Limb (tissue), 2 donors: ENCODE results near the gene NUP43.
"Not testable (repeated sequence)": the region's sequence is repeated elsewhere in the genome, so short reads cannot be mapped to it uniquely, and the experiment has no call there.

Source experiments
- DNase-seq, 2 donors: peaks; one replicate each; pipeline ENCODE4 v3.0.0-alpha.2; 2016; ENCODE audit errors: extremely low spot score in 2 of 2

NUP43 gene

GRCh38 chr6:149746147-149746946 lies at the start of gene NUP43:
TSS of gene NUP43 (minus strand) at chr6:149746529. CDS start at chr6:149746495, 34 bp downstream.
- DNase-seq: peak; percentile 93 to 95

GRCh38 chr6:149783551-149783950 lies 37.2 kb upstream of the NUP43 start:
- DNase-seq: no peak

GRCh38 chr6:149782337-149782736 lies 36.0 kb upstream of the NUP43 start:
- no peak for DNase-seq

- no peak for DNase-seq
Observed at GRCh38 chr6:149781715-149782114, 35.4 kb upstream of the NUP43 start.

GRCh38 chr6:149779644-149779963 lies 33.3 kb upstream of the NUP43 start:
- no peak for DNase-seq

GRCh38 chr6:149777624-149778023 lies 31.3 kb upstream of the NUP43 start:
- no peak for DNase-seq

- DNase-seq: no peak
Observed at GRCh38 chr6:149771925-149772324, 25.6 kb upstream of the NUP43 start.

- no peak for DNase-seq
Observed at GRCh38 chr6:149771185-149771584, 24.9 kb upstream of the NUP43 start.

- DNase-seq: no peak
Observed at GRCh38 chr6:149769676-149770075, 23.3 kb upstream of the NUP43 start.

- no peak for DNase-seq
Observed at GRCh38 chr6:149766156-149766769, 19.9 kb upstream of the NUP43 start.

- no peak for DNase-seq
Observed at GRCh38 chr6:149763866-149764265, 17.5 kb upstream of the NUP43 start.

- DNase-seq: no peak
Observed at GRCh38 chr6:149761438-149761837, 15.1 kb upstream of the NUP43 start.

- DNase-seq: no peak
Observed at GRCh38 chr6:149756261-149756636, 9.9 kb upstream of the NUP43 start.

GRCh38 chr6:149755300-149756260 lies 9.3 kb upstream of the NUP43 start:
- no peak for DNase-seq

GRCh38 chr6:149754548-149754947 lies 8.2 kb upstream of the NUP43 start:
- DNase-seq: no peak

- not testable (repeated sequence) for DNase-seq
Observed at GRCh38 chr6:149753374-149753637, 7.0 kb upstream of the NUP43 start.

GRCh38 chr6:149752600-149753373 lies 6.5 kb upstream of the NUP43 start:
- DNase-seq: no peak

- DNase-seq: not testable (repeated sequence)
Observed at GRCh38 chr6:149751920-149752319, 5.6 kb upstream of the NUP43 start.

- DNase-seq: no peak
Observed at GRCh38 chr6:149751239-149751638, 4.9 kb upstream of the NUP43 start.

- peak; percentile 24 to 79 for DNase-seq
Observed at GRCh38 chr6:149750136-149750609, 3.8 kb upstream of the NUP43 start.

- peak; percentile 92 to 94 for DNase-seq
Observed at GRCh38 chr6:149749594-149750135, 3.3 kb upstream of the NUP43 start, which contains the start of gene PCMT1. TSS of gene PCMT1 (plus strand) at chr6:149749741. CDS start at chr6:149749902, 161 bp downstream.
